Osteoblast (primary cell): ENCODE measurements around the gene DOK7. TPM values are rescaled to one million over a fixed set of nuclear protein-coding genes. Genes with fewer than 3 reads are reported as not detected.

ENCODE experiments used
- DNase-seq: peaks from one replicate; pipeline ENCODE4 v3.0.0; 2011; ENCODE audit warnings: low spot score, mixed read lengths; ENCODE audit not compliant: insufficient read length; ENCODE audit errors: missing footprints
- H2AFZ ChIP-seq: 2 replicates; pipeline ENCODE4 v1.6.0; 2011; ENCODE audit warnings: mild to moderate bottlenecking, low read length
- H3K27ac ChIP-seq: 2 replicates; pipeline ENCODE4 v1.5.1; 2011; ENCODE audit warnings: mild to moderate bottlenecking, low read depth, low read length, moderate library complexity
- H3K27me3 ChIP-seq: 2 replicates; pipeline ENCODE4 v1.6.0; 2012; ENCODE audit warnings: mild to moderate bottlenecking, control low read depth, inconsistent platforms, low read length, moderate library complexity; ENCODE audit not compliant: insufficient read depth
- H3K36me3 ChIP-seq: 2 replicates; pipeline ENCODE4 v1.5.1; 2011; ENCODE audit warnings: mild to moderate bottlenecking, low read length, control low read depth, moderate library complexity; ENCODE audit not compliant: insufficient read depth
- H3K4me1 ChIP-seq: 2 replicates; pipeline ENCODE4 v1.5.1; 2011; ENCODE audit warnings: mild to moderate bottlenecking, low read length, control low read depth, moderate library complexity; ENCODE audit not compliant: insufficient read depth
- H3K4me2 ChIP-seq: 2 replicates; pipeline ENCODE4 v1.6.0; 2011; ENCODE audit warnings: mild to moderate bottlenecking, low read length; ENCODE audit not compliant: insufficient read depth
- H3K4me3 ChIP-seq: fragments of 200-600 bp; sonication (generic); 3 replicates; pipeline ENCODE4 v1.5.1; 2012; ENCODE audit warnings: mild to moderate bottlenecking, low read length, inconsistent platforms; ENCODE audit not compliant: insufficient read depth
- H3K79me2 ChIP-seq: 2 replicates; pipeline ENCODE4 v1.6.0; 2012; ENCODE audit warnings: mild to moderate bottlenecking, low read length, control low read depth, inconsistent platforms; ENCODE audit not compliant: insufficient read depth
- H3K9me3 ChIP-seq: 2 replicates; pipeline ENCODE4 v1.5.1; 2011; ENCODE audit warnings: low read depth, low read length, control low read depth
- H4K20me1 ChIP-seq: 2 replicates; pipeline ENCODE4 v1.6.0; 2012; ENCODE audit warnings: mild to moderate bottlenecking, low read length, control low read depth; ENCODE audit not compliant: insufficient read depth
- total RNA-seq: library from RNA; depleted of rRNA; stranded (reverse); fragments of >200 nt; gene quantifications from 2 replicates; pipeline ENCODE4 v1.2.3, GENCODE V29; 2012
- TF ChIP-seq, protein P1 (sequence below): IDR thresholded peaks from 2 replicates; pipeline ENCODE4 v1.5.1; 2011; ENCODE audit warnings: mild to moderate bottlenecking, low read depth, low read length, moderate library complexity; ENCODE audit errors: extremely low read depth

Gene DOK7
- total RNA-seq, 1 donor, result not detected

- H3K9me3 ChIP-seq, result no peaks in the 10 kb centered on the region
- H3K36me3 ChIP-seq, result no peaks in the 10 kb centered on the region
- no peak overlapping the region for H3K4me3 ChIP-seq
- peaks cover 3% of the 10 kb centered on the region for H4K20me1 ChIP-seq
- DNase-seq, result peak; percentile 87
- H3K4me2 ChIP-seq, result no peak overlapping the region
- H3K79me2 ChIP-seq, result no peaks in the 10 kb centered on the region
- H3K27ac ChIP-seq, result no peak overlapping the region
- no peaks in the 10 kb centered on the region for H3K4me1 ChIP-seq
- TF ChIP-seq, protein P1, sequence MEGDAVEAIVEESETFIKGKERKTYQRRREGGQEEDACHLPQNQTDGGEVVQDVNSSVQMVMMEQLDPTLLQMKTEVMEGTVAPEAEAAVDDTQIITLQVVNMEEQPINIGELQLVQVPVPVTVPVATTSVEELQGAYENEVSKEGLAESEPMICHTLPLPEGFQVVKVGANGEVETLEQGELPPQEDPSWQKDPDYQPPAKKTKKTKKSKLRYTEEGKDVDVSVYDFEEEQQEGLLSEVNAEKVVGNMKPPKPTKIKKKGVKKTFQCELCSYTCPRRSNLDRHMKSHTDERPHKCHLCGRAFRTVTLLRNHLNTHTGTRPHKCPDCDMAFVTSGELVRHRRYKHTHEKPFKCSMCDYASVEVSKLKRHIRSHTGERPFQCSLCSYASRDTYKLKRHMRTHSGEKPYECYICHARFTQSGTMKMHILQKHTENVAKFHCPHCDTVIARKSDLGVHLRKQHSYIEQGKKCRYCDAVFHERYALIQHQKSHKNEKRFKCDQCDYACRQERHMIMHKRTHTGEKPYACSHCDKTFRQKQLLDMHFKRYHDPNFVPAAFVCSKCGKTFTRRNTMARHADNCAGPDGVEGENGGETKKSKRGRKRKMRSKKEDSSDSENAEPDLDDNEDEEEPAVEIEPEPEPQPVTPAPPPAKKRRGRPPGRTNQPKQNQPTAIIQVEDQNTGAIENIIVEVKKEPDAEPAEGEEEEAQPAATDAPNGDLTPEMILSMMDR, result no peak
- peaks cover 6% of the 10 kb centered on the region for H3K27me3 ChIP-seq
- no peak overlapping the region for H2AFZ ChIP-seq
These were observed 12.1 kb downstream of the DOK7 start for GRCh38 chr4:3475041-3475712.

- DNase-seq, result peak; percentile 66
- Histone ChIP-seq H3K4me2 (no peak overlapping the region), H3K4me3 (no peak overlapping the region), H2AFZ (no peak overlapping the region), H3K4me1 (no peaks in the 10 kb centered on the region), H3K36me3 (no peaks in the 10 kb centered on the region), H3K79me2 (no peaks in the 10 kb centered on the region), H3K9me3 (no peaks in the 10 kb centered on the region), H3K27ac (no peak overlapping the region), H4K20me1 (peaks cover 3% of the 10 kb centered on the region), H3K27me3 (peaks cover 6% of the 10 kb centered on the region)
- TF ChIP-seq, protein P1, result no peak
These were observed 12.7 kb downstream of the DOK7 start for GRCh38 chr4:3475713-3476260.

DNA sequence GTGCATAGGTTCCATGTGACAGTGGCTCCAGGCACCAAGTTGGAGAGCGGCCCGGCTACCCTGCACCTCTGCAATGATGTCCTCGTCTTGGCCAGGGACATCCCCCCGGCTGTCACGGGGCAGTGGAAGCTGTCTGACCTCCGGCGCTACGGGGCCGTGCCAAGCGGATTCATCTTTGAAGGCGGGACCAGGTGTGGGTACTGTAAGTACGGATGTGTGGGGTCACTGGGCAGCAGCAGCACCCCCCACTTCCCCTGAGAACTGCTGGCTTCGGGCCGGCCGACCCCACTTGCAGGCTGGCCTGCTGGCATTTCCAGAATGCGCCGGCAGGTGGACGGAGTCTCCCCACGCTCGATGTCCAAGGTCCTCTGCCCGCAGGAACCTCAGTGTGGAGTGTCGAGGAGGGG is 13.2 kb downstream of the DOK7 start:
- Histone ChIP-seq H3K79me2 (no peaks in the 10 kb centered on the region), H3K27ac (no peak overlapping the region), H3K4me3 (no peak overlapping the region), H3K36me3 (no peaks in the 10 kb centered on the region), H3K4me2 (no peak overlapping the region), H3K4me1 (no peaks in the 10 kb centered on the region), H2AFZ (no peak overlapping the region), H3K27me3 (peaks cover 6% of the 10 kb centered on the region), H3K9me3 (no peaks in the 10 kb centered on the region), H4K20me1 (no peaks in the 10 kb centered on the region)
- peak; percentile 46 for DNase-seq
- TF ChIP-seq, protein P1, result no peak

DNA sequence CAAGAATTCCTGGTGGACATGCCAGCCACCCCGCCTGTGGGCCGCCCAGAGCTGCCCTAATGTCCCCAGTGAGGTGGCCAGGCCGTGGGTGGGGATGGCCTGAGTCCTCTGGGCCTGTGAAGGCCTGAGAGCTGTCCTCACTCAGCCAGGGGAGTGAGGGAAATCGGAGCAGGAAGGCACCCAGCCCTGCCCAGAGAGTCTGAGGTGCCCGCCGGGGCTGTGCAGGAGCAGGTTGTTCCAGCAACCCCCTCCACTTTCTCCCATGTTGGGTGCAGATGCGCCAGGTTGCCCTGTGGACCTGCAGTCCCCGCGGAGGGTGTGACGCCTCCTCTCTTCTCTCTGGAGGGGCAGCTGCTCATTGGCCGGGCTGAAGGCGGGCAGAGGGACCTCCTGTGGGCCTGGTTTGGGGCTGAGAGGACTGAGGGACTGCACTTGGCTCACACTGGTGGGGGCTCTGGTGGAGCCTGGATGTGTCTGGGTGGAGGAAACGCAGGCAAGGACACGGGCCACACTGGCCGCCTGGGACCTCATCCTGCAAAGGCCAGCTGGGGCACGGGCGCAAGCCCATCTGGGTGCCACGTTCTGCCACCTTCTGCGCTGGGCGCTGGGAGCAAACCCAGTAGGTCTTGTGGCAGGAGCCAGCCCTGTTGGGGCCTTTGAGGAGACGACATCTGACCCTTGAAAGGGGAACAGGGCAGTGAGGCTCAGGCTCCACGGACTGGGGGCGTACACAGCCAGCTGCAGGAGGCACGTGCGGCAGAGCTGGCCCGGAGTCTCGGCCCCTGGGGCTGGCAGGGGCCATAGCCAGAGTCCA is 14.0 kb downstream of the DOK7 start:
- Histone ChIP-seq H3K4me1 (no peaks in the 10 kb centered on the region), H4K20me1 (no peaks in the 10 kb centered on the region), H3K36me3 (no peaks in the 10 kb centered on the region), H3K9me3 (no peaks in the 10 kb centered on the region), H3K4me3 (no peak overlapping the region), H3K27ac (no peak overlapping the region), H3K27me3 (peaks cover 6% of the 10 kb centered on the region), H2AFZ (no peak overlapping the region), H3K4me2 (no peak overlapping the region), H3K79me2 (no peaks in the 10 kb centered on the region)
- peak; percentile 80 for DNase-seq
- TF ChIP-seq, protein P1, result no peak
